ENCODE measurements around the gene LCTL.

- TF ChIP-seq POLR2AphosphoS5 (IDR thresholded peaks at IDR 0.05; ENCODE audit: low read depth, low read length), result no peak
- TF ChIP-seq, protein P1, sequence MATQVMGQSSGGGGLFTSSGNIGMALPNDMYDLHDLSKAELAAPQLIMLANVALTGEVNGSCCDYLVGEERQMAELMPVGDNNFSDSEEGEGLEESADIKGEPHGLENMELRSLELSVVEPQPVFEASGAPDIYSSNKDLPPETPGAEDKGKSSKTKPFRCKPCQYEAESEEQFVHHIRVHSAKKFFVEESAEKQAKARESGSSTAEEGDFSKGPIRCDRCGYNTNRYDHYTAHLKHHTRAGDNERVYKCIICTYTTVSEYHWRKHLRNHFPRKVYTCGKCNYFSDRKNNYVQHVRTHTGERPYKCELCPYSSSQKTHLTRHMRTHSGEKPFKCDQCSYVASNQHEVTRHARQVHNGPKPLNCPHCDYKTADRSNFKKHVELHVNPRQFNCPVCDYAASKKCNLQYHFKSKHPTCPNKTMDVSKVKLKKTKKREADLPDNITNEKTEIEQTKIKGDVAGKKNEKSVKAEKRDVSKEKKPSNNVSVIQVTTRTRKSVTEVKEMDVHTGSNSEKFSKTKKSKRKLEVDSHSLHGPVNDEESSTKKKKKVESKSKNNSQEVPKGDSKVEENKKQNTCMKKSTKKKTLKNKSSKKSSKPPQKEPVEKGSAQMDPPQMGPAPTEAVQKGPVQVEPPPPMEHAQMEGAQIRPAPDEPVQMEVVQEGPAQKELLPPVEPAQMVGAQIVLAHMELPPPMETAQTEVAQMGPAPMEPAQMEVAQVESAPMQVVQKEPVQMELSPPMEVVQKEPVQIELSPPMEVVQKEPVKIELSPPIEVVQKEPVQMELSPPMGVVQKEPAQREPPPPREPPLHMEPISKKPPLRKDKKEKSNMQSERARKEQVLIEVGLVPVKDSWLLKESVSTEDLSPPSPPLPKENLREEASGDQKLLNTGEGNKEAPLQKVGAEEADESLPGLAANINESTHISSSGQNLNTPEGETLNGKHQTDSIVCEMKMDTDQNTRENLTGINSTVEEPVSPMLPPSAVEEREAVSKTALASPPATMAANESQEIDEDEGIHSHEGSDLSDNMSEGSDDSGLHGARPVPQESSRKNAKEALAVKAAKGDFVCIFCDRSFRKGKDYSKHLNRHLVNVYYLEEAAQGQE (IDR thresholded peaks at IDR 0.05; ENCODE audit: insufficient read depth in 1 of 2, low read depth in 2 of 2, low read length in 2 of 2), result no peak
These were observed 12.6 kb upstream of the LCTL start for GRCh38 chr15:66578286-66578875.
